Right lobe of liver (tissue), 6 donors: ENCODE measurements around the gene HADHB. TPM values are rescaled to one million over a fixed set of nuclear protein-coding genes. Genes with fewer than 3 reads are reported as not detected.

Source experiments
- ATAC-seq, 4 donors: fragments of 200-7000 bp; cut with Tn5 transposase; one replicate each; pipeline ENCODE4 v1.9.1; 2020; ENCODE audit warnings: mild to moderate bottlenecking in 4 of 4, moderate library complexity in 4 of 4
- DNase-seq, 3 donors: peaks; one replicate each; pipeline ENCODE4 v3.0.0-alpha.2; 2020
- H3K27ac ChIP-seq, 3 donors: fragments of 200-600 bp; one replicate each; pipeline ENCODE4 v1.8.0; 2022
- H3K27me3 ChIP-seq, 2 donors: fragments of 200-600 bp; one replicate each; pipeline ENCODE4 v1.8.0; 2022
- H3K36me3 ChIP-seq, 4 donors: fragments of 200-600 bp; sonication (generic) in 1 of 4; one replicate each; pipeline versions ENCODE4 v1.5.1 to v1.8.0; 2017 to 2022; ENCODE audit warnings: control low read depth in 1 of 4
- H3K4me1 ChIP-seq, 4 donors: fragments of 200-600 bp; sonication (generic) in 1 of 4; one replicate each; pipeline versions ENCODE4 v1.5.1 to v1.8.0; 2017 to 2022; ENCODE audit warnings: control low read depth in 1 of 4
- H3K4me3 ChIP-seq, 3 donors: fragments of 200-600 bp; one replicate each; pipeline ENCODE4 v1.8.0; 2022
- H3K9me3 ChIP-seq, 4 donors: fragments of 200-600 bp; sonication (generic) in 1 of 4; one replicate each; pipeline versions ENCODE4 v1.5.1 to v1.8.0; 2017 to 2022; ENCODE audit warnings: control low read depth in 1 of 4
- CTCF ChIP-seq, 4 donors: fragments of 200-600 bp in 3 of 4; fragments of 450-650 bp in 1 of 4; IDR thresholded peaks; one replicate each; pipeline versions ENCODE4 v1.5.1 to v1.8.0; 2016 to 2022; ENCODE audit warnings: antibody characterized with exemption in 4 of 4, mild to moderate bottlenecking in 2 of 4
- POLR2A ChIP-seq: fragments of 450-650 bp; IDR thresholded peaks from one replicate; pipeline ENCODE4 v1.6.1; 2017; ENCODE audit warnings: antibody characterized with exemption, mild to moderate bottlenecking
- WGBS: methylation state at CpG from one replicate; pipeline ENCODE4 v1.1.6; 2018; ENCODE audit warnings: low coverage, low lambda C conversion rate; ENCODE audit not compliant: insufficient coverage; ENCODE audit errors: missing lambda C conversion rate; 5-methylcytosine and 5-hydroxymethylcytosine counted together
- intact Hi-C, 2 donors: fragments of 100-400 bp; cut with DNase I; formaldehyde crosslinking; loops; one replicate each; pipeline versions ENCODE4 v1.11.2 to v1.14.1; 2022
- total RNA-seq, 6 experiments: library from RNA; depleted of rRNA in 2 of 6; stranded (reverse); fragments of >200 nt in 2 of 6; fragmentation: NEBNext Ultra II Directional in 3 of 6; extraction: Animal tissue kit (Norgen Biotek cat#: 25700) in 3 of 6; gene quantifications; one replicate each; pipeline versions ENCODE4 v1.1.0 to v1.2.4, GENCODE V29; 2016 to 2023
- donor health status: DM: no; HTN: yes; CAD: no.
- donor health status: DM: no; HTN: no; CAD: no.
- donor health status: DM: no; HTN: no; CAD: no.
- donor health status: DM: no; HTN: yes; CAD: no.
- donor health status: DM: no; HTN: yes; CAD: no.

The HADHB gene
- total RNA-seq, 6 experiments from 2014 or later: 129 to 295 (median 219) TPM

- Histone ChIP-seq H3K9me3 (no peaks in the 10 kb centered on the region), H3K27me3 (no peaks in the 10 kb centered on the region), H3K27ac (no peak overlapping the region), H3K4me3 (no peak overlapping the region), H3K4me1 (peaks cover 0 to 58% (median 15%) of the 10 kb centered on the region in 4 donors), H3K36me3 (peaks cover 4 to 44% (median 21%) of the 10 kb centered on the region in 4 donors)
- ATAC-seq (peak; percentile 54 to 63 (median 58)), DNase-seq (no peak)
- no peak for TF ChIP-seq CTCF (IDR thresholded peaks at IDR 0.05)
- no peak for TF ChIP-seq POLR2A
- WGBS: 53% methylated on average over 4 of the region's 4 CpGs
- intact Hi-C loops: loop anchor here in 1 of 2 donors (10.0 kb wide), 1 partner anchor 96 kb away; no protein-coding TSS in a partner anchor
Observed at GRCh38 chr2:26238311-26238958, 6.3 kb upstream of the HADHB start.

- H3K27me3 ChIP-seq: no peaks in the 10 kb centered on the region
- no peak for ATAC-seq
- H3K27ac ChIP-seq: peak overlapping the region in 1 of 3 donors; percentile 38
- H3K36me3 ChIP-seq: peaks cover 0 to 12% (median 6%) of the 10 kb centered on the region in 4 donors
- H3K4me3 ChIP-seq: peak overlapping the region in 1 of 3 donors; percentile 1
- 53% methylated on average over 4 of the region's 6 CpGs for WGBS
- no peak for DNase-seq
- TF ChIP-seq CTCF (IDR thresholded peaks at IDR 0.05): no peak
- no peak for TF ChIP-seq POLR2A
- H3K9me3 ChIP-seq: no peaks in the 10 kb centered on the region
- intact Hi-C loops: no loop called here
- peaks cover 0 to 75% (median 25%) of the 10 kb centered on the region in 4 donors for H3K4me1 ChIP-seq
Observed at GRCh38 chr2:26241928-26242436, 2.8 kb upstream of the HADHB start.

- Histone ChIP-seq H3K27ac (peak overlapping the region; percentile 96 to 98 (median 96)), H3K4me1 (peaks cover 0 to 64% (median 27%) of the 10 kb centered on the region in 4 donors), H3K4me3 (peak overlapping the region; percentile 63 to 92 (median 83)), H3K36me3 (no peaks in the 10 kb centered on the region), H3K9me3 (no peaks in the 10 kb centered on the region), H3K27me3 (no peaks in the 10 kb centered on the region)
- WGBS: 1% methylated on average over 16 of the region's 22 CpGs
- intact Hi-C loops: no loop called here
- TF ChIP-seq POLR2A (no peak), CTCF (IDR thresholded peaks at IDR 0.05) (no peak)
- DNase-seq (no peak), ATAC-seq (no peak)
Observed at GRCh38 chr2:26243470-26244308, 1.1 kb upstream of the HADHB start.

- Histone ChIP-seq H3K4me1 (peaks cover 0 to 62% (median 27%) of the 10 kb centered on the region in 4 donors), H3K36me3 (no peaks in the 10 kb centered on the region), H3K4me3 (peak overlapping the region; percentile 63 to 92 (median 83)), H3K27me3 (no peaks in the 10 kb centered on the region), H3K9me3 (no peaks in the 10 kb centered on the region), H3K27ac (peak overlapping the region; percentile 96 to 98 (median 96))
- peak; percentile 20 to 48 (median 33) for ATAC-seq
- TF ChIP-seq CTCF (IDR thresholded peaks at IDR 0.05) (no peak), POLR2A (no peak)
- 0% methylated on average over 11 of the region's 21 CpGs for WGBS
- intact Hi-C loops: no loop called here
- DNase-seq: peak in 1 of 3 donors; percentile 62
Observed at GRCh38 chr2:26245231-26245732, 543 bp downstream of the HADHB start.
